GM12891 (cell line): ENCODE data around the gene SAMD10.

ENCODE experiments used
- POLR2A ChIP-seq: IDR thresholded peaks from 2 replicates; pipeline ENCODE4 v1.6.1; 2011; ENCODE audit warnings: low read depth, low read length, control low read depth
- POLR2AphosphoS5 ChIP-seq: IDR thresholded peaks from 2 replicates; pipeline ENCODE4 v1.6.1; 2011; ENCODE audit warnings: low read depth, low read length, control low read depth

DNA sequence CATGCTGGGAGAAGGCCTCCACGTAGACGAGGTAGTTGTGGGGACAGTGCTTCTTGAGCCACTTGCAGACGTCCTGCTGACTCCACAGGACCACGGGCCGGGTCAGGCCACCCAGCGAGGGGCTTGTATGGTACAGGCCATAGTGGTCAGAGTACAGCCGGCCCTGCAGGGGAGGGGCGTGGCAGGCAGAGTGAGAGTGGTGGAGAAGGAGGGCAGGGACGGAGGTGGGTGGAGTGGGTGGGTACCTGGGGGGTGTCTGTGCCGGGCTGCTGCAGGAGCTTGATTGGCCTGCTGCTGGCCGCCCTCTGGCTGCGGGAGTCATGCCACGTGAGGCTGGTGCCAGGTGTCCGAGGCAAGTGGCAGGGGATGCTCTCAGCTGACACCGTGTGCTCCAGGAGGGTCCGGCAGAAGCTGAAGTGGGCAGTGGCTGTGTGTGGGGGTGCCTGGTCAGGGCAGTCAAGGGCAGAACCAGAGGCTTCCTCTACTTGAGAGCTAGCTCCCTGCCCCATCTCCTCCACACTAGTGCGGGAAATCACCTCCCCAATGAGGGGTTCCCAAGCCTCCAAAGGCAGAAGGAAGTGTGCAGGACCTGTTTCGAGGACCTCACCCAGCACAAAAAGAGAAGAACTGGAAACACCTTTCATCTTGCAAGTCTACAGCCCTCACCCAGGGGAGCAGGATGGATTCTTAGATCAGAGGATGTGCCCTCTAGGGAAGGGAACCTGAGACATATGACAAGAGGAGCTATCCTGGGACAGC, 2.3 kb downstream of the SAMD10 start:
- TF ChIP-seq POLR2A = no peak
- no peak for TF ChIP-seq POLR2AphosphoS5
